BLaER1 (cell line): ENCODE measurements around the gene CYFIP1.

Experiments used
- H3K27ac ChIP-seq: shearing (Covaris generic); formaldehyde crosslinking; 2 replicates; pipeline ENCODE4 v1.8.1; 2022
- H3K27me3 ChIP-seq: shearing (Covaris generic); formaldehyde crosslinking; 2 replicates; pipeline ENCODE4 v1.8.1; 2022
- H3K36me3 ChIP-seq: shearing (Covaris generic); formaldehyde crosslinking; 2 replicates; pipeline ENCODE4 v1.8.1; 2022
- H3K4me1 ChIP-seq: shearing (Covaris generic); formaldehyde crosslinking; 2 replicates; pipeline ENCODE4 v1.8.1; 2022
- H3K4me2 ChIP-seq: shearing (Covaris generic); formaldehyde crosslinking; 2 replicates; pipeline ENCODE4 v1.8.1; 2022
- H3K4me3 ChIP-seq: shearing (Covaris generic); formaldehyde crosslinking; 2 replicates; pipeline ENCODE4 v1.8.1; 2022
- H3K9ac ChIP-seq: shearing (Covaris generic); formaldehyde crosslinking; 2 replicates; pipeline ENCODE4 v1.8.1; 2022
- H3K9me3 ChIP-seq: shearing (Covaris generic); formaldehyde crosslinking; 2 replicates; pipeline ENCODE4 v1.8.1; 2022
- H4K20me1 ChIP-seq: shearing (Covaris generic); formaldehyde crosslinking; 2 replicates; pipeline ENCODE4 v1.8.1; 2022
- Cebpa-rat ChIP-seq: shearing (Covaris generic); IDR thresholded peaks from 2 replicates; pipeline ENCODE4 v1.8.1; 2022

The CYFIP1 gene

DNA sequence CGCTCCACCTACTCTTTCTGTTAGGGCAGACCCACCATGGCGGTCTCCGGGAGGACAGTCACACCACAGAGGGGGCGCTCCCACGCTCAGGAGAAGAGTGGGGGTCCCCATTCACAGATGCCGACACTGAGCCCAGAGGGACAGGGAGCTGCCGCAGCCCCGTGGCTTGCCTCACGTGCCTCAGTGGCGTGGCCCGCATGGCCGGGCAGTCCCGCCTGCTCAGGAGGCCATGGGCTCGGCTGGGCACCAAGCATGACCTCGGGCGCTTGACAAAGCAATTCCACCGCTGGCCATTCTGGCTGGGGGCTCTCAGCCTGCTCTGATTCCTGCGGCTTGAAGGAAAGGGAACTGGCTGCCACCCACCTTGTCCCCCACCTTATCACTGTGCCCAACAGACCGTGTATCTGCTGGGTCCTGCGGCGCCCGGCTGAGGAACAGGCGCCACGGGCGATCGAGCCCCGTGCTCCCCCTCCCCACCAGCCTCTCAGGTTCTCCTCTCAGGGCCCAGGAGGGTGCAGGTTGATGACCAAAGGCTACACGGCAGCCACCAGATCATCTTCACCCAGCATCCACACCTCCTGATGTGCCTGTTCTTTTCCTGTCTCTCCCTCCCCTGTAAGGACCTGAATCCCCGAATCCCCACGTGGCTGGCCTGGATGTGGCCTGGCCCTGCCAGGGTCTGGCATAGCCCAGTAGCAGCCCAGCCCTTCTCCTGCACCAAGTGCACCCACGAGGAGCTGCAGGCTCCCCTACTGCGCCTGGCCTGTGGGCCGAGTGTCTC, 20.7 kb downstream of the CYFIP1 start:
- Histone ChIP-seq H3K9me3 (no peaks in the 10 kb centered on the region), H3K4me3 (peak overlapping the region; percentile 57), H3K9ac (peak overlapping the region; percentile 59), H3K27me3 (no peaks in the 10 kb centered on the region), H3K4me1 (peaks cover 100% of the 10 kb centered on the region), H3K4me2 (peak overlapping the region; percentile 98), H4K20me1 (peaks cover 90% of the 10 kb centered on the region), H3K27ac (peak overlapping the region; percentile 75), H3K36me3 (no peaks in the 10 kb centered on the region; the same call in 1 of the 2 replicates)
- TF ChIP-seq Cebpa-rat = no peak

DNA sequence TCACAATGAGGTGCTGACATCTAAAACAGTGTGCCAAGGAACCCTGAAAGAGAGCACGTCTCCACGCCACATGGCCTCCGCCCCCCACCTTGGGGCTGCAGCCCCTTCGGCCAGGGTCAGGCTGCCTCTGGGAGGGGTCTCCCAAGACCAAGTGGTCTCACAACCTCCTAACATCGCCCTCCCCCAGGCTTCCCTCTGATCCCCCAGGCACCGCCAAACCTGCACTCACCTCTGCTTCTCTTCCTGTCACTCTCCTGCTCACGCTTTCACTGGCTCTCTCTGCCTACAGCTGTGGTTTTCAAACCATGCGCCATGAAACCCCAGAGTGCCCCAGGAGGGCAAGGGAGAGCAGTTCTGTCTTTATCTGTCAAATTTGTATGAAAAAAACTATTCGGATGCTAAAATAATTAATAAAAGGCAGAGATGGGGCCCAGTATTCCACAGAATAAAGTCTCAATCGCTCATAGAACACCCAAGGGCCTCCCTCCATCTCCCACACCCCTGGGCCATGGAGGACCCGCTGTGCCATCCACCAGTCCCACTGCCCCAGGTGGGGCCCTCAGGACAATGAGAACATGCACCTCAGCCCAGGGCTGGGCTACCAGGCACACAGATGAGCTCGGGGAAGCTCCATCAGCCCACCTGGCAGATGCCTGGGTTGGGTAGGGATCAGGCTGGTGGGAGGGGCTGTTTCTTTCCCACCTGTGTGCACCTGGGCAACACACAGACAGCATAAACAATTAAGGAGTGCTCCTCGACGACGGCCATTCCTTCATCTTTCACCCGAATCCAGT, 21.5 kb downstream of the CYFIP1 start:
- H3K4me1 ChIP-seq = peaks cover 100% of the 10 kb centered on the region
- H3K9ac ChIP-seq = peak overlapping the region; percentile 59
- H3K27me3 ChIP-seq = no peaks in the 10 kb centered on the region
- no peaks in the 10 kb centered on the region; the same call in 1 of the 2 replicates for H3K36me3 ChIP-seq
- peak overlapping the region; percentile 57 for H3K4me3 ChIP-seq
- no peak for TF ChIP-seq Cebpa-rat
- H3K4me2 ChIP-seq = peak overlapping the region; percentile 98
- H4K20me1 ChIP-seq = peaks cover 82% of the 10 kb centered on the region
- H3K27ac ChIP-seq = peak overlapping the region; percentile 75
- H3K9me3 ChIP-seq = no peaks in the 10 kb centered on the region

DNA sequence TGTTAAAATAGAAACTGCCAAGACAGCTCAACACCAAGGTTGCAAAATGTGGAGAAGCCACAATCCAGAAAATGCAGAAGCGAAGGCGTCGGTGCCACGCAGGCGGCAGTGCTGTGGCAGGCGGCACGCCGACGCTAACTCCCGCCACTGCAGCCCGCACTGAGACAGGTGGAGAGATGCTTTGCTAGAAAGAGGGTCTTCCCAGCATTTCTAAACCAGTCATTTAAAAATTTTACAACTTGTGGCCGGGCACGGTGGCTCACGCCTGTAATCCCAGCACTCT, 23.2 kb downstream of the CYFIP1 start:
- Histone ChIP-seq H3K27ac (peak overlapping the region; percentile 91), H3K27me3 (no peaks in the 10 kb centered on the region), H3K9ac (peak overlapping the region; percentile 77), H3K9me3 (no peaks in the 10 kb centered on the region), H3K4me3 (peak overlapping the region; percentile 44; the same call in 1 of the 2 replicates), H3K4me2 (peak overlapping the region; percentile 98), H4K20me1 (peaks cover 64% of the 10 kb centered on the region), H3K4me1 (peaks cover 100% of the 10 kb centered on the region), H3K36me3 (no peaks in the 10 kb centered on the region)
- no peak for TF ChIP-seq Cebpa-rat

DNA sequence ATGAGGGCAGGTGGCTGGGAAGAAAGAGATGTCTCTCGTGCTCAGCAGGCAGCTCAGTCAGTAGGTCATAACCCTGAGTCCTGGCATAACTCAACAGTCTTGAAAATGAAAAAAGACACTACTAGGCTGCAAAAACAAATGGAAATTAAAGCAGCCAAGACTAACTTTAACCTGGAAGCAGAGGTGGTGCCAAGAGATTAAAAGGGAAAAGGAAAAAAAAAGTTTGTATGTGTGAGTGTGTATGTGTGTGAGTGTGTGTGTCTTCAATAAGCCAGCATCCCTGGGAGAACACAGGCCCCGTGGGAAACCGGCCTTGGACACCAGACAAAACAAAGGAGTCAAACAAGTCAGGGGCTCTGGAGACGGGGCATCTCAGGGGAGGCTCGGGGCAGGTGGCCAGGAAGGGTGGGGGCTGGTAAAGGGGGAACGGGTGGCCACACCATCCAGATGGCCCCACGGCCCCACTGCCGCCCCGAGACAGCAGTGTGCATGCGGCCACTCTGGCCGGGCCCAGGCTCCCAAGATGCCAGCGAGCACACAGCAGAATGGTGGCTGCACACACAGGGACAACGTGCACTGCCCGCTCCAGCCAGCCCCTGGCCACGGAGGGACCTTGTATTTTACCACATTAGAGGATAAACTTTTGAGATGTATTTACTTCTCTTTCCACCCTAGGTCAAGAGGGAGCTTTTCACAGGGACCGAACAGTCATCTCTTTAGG, 23.8 kb downstream of the CYFIP1 start:
- TF ChIP-seq Cebpa-rat = no peak
- H3K9me3 ChIP-seq = no peaks in the 10 kb centered on the region
- peaks cover 100% of the 10 kb centered on the region for H3K4me1 ChIP-seq
- H3K27ac ChIP-seq = peak overlapping the region; percentile 91
- H3K36me3 ChIP-seq = no peaks in the 10 kb centered on the region
- H3K4me3 ChIP-seq = peak overlapping the region; percentile 44
- H4K20me1 ChIP-seq = peaks cover 59% of the 10 kb centered on the region
- no peaks in the 10 kb centered on the region for H3K27me3 ChIP-seq
- H3K4me2 ChIP-seq = peak overlapping the region; percentile 98
- H3K9ac ChIP-seq = peak overlapping the region; percentile 77

DNA sequence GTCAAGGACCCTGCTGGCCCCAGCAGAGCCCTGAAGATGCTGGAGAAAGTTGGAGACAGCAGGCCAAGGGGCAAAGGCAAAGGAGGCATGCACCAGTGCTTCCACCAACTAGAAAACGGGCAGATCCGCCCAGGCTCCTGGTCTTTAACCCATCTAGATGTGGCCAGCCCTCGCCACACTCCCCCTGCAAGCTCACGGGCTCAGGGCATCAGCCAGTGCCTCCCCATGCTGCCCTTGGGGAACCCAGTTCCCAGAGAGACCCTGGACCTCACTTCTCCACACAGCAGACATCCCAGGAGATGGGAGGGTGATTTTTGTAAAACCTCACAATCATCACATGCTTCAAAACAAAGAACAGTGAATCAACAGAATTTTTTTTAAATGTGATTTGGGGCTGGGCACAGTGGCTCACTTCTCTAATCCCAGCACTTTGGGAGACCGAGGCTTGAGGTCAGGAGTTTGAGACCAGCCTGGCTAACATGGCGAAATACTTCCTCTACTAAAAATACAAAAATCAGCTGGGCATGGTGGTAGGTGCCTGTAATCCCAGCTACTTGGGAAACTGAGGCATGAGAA, 24.5 kb downstream of the CYFIP1 start:
- peak overlapping the region; percentile 91 for H3K27ac ChIP-seq
- peak overlapping the region; percentile 98 for H3K4me2 ChIP-seq
- no peaks in the 10 kb centered on the region for H3K36me3 ChIP-seq
- H3K27me3 ChIP-seq = no peaks in the 10 kb centered on the region
- H3K4me3 ChIP-seq = peak overlapping the region; percentile 44
- peaks cover 100% of the 10 kb centered on the region for H3K4me1 ChIP-seq
- H3K9ac ChIP-seq = peak overlapping the region; percentile 77
- peaks cover 52% of the 10 kb centered on the region for H4K20me1 ChIP-seq
- no peak for TF ChIP-seq Cebpa-rat
- H3K9me3 ChIP-seq = no peaks in the 10 kb centered on the region

DNA sequence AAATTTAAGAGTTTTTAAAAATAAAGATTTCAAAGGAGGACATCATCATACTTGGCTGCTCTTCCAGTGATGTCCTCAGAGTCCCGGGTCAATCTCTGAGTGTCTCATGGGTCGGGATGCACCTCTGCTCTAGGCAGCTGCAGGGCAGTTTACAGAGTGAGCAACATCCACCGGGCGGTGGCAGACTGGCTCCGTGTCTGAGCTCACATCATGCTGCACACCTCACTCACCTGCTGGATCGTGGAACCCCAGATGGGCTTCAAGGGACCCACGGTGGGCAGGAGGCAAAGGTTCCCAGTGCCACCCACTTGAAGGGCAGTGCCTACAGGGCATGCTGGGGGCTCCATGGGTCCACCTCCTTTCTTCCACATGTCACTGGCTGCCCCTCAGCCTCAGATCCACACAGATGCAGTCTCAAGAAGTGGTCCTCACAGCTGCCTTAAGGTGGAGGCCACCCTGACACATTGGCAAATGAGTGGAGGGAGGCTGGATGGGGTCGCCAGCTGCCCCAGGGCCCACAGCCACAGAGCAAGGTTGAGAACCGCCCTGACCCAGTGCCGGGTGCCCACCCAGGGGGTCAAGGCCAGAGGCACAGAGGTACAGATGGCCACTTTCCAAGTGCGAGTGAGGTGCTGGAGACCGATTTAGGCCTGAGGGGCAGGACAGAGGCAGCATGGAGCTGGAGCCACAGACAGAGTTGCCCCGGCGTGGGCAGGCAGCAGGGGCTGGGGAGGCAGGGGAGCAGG, 25.2 kb downstream of the CYFIP1 start:
- H3K27me3 ChIP-seq = no peaks in the 10 kb centered on the region
- no peaks in the 10 kb centered on the region for H3K9me3 ChIP-seq
- peak overlapping the region; percentile 77 for H3K9ac ChIP-seq
- H3K4me3 ChIP-seq = peak overlapping the region; percentile 44
- H3K4me2 ChIP-seq = peak overlapping the region; percentile 98
- H4K20me1 ChIP-seq = peaks cover 45% of the 10 kb centered on the region
- peaks cover 100% of the 10 kb centered on the region for H3K4me1 ChIP-seq
- TF ChIP-seq Cebpa-rat = no peak
- H3K36me3 ChIP-seq = no peaks in the 10 kb centered on the region
- H3K27ac ChIP-seq = peak overlapping the region; percentile 91

DNA sequence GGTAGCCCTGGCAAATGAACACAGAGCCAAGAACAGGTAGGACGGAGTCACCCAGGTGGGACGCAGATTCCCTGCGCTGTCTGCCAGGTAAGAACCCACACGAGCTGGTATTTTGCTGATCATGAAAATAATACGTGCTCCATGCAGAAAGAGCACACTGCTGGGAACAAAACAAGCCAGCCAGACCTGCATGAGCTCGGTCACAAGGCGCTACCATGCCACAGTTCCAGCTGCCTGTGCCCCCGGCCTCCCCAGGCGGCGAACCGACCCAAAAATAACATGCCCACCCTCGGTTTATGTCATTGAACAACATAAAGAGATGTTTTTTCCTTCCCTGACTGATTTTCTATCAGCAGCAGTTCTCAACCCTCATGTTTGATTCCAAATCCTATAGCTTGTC, 25.8 kb downstream of the CYFIP1 start:
- Histone ChIP-seq H3K9ac (peak overlapping the region; percentile 77), H3K4me1 (peaks cover 100% of the 10 kb centered on the region), H4K20me1 (peaks cover 39% of the 10 kb centered on the region), H3K36me3 (no peaks in the 10 kb centered on the region), H3K9me3 (no peaks in the 10 kb centered on the region), H3K27me3 (no peaks in the 10 kb centered on the region), H3K4me2 (peak overlapping the region; percentile 98), H3K4me3 (peak overlapping the region; percentile 44), H3K27ac (peak overlapping the region; percentile 91)
- no peak for TF ChIP-seq Cebpa-rat

DNA sequence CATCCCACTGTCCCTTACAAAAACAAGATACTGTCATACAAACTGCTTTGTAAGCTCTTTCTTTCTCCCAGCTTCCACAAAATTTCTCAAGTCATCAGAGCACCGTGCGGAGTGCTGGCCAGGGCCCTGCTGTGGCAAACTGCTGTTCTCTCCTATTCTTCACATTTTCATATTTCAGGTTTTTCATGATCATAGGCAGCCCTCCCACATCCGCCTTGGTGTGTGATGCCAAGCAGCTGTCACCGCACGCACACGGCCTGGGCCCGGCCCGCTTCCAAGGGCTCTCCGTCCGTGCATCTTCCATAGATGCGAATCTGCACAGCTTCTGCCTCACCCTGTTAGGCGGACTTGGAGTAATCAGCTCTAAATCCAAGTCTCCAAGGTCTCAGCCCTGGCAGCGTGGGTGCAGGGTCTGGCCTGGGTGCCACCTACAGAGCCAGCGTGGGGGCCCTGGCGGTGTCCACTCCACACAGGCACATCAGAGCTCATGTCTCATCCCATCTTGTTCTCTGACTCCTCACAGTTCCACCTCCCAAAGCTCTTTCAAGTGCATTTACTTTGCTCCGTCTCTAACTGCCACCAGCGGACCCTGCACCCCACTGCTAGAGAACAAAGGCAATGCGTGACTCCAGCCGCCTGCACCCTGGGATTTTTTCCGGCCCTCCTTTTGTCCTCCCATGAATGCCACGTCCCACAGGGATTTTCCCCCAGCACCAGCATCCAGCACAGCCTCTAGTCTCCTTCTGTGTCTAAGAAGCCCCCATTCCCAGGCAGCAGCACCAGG, 27.2 kb downstream of the CYFIP1 start:
- H3K4me1 ChIP-seq = peaks cover 100% of the 10 kb centered on the region
- H3K27me3 ChIP-seq = no peaks in the 10 kb centered on the region
- H3K9ac ChIP-seq = peak overlapping the region; percentile 76
- peak overlapping the region; percentile 49 for H3K4me3 ChIP-seq
- TF ChIP-seq Cebpa-rat = no peak
- H3K4me2 ChIP-seq = peak overlapping the region; percentile 98
- H3K9me3 ChIP-seq = no peaks in the 10 kb centered on the region
- H4K20me1 ChIP-seq = peaks cover 33% of the 10 kb centered on the region
- H3K36me3 ChIP-seq = no peaks in the 10 kb centered on the region
- peak overlapping the region; percentile 91 for H3K27ac ChIP-seq
